Muscle of arm (tissue), 12 donors: ENCODE results near the gene MEA1. TPM values are rescaled to one million over a fixed set of nuclear protein-coding genes. Genes with fewer than 3 reads are reported as not detected.

Experiments used
- DNase-seq: peaks from one replicate; pipeline ENCODE4 v3.0.0-alpha.2; 2013
- polyA plus RNA-seq, 12 donors: library from polyadenylated mRNA; unstranded; fragments of 120-200 nt; gene quantifications; one replicate each; pipeline ENCODE4 v1.2.1, GENCODE V29; 2013; ENCODE audit not compliant: insufficient read length in 12 of 12

Gene MEA1
- polyA plus RNA-seq, 12 donors: 38.6 to 59.5 (median 44.8) TPM; not detected in 1

GRCh38 chr6:42978487-42978838, 35.3 kb downstream of the MEA1 start:
- no peak for DNase-seq

DNA sequence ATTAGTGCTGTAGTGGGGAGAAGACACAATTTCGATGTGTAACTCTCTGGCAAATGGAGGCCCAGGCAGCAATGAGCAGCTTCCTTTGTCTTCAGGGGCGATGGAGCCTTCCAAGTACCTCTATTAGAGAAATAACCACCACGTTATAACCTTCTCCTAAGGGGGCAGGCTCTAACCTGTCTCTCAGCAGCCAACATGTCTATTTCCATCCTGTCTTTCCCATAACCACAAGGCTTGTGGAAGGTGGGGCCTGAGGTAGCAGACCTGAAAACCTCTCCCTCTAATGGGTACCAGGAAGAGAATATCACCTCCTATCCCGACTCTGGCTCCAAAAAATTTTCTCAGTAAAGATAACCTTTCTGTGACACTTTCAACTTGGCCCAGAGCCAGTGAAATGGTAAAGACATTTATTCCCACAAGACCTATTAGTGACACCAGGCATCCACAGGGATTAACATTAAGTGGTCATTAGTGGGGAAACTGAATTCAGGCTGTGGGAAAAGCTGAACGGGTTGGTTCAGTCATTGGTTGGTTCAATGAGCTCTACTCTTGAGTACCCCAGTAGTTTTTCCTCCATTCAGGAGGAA, 38.7 kb downstream of the MEA1 start:
- DNase-seq: no peak

GRCh38 chr6:42973926-42974325, 39.8 kb downstream of the MEA1 start:
- no peak for DNase-seq

DNA sequence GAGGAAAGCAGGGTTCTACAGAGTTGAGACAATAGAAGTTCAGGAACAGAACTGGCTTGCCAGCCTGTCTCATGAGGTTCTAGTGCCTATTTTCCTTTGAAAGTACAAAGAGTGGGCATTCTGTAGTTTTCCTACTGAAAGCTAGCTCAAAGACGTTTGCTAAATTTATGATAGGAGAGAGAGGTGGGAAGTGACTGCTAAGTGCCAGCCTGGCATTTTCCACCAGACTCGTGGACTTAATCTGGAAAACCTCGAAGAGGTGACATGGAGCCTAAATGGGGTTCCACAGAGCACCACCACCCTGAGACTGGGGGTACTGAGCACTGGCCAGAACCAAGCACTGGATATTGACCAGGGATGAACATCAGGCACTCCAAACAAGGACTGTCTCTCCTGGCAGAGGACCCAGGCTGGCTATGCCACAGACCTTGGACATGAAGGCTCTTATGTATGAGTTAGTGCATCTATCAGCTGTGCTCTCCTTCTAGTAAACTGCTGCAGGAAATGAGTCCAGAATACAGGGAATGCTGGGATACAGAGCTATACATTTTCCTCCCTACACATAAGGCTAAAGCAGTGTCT, 41.9 kb downstream of the MEA1 start:
- DNase-seq: no peak

- no peak for DNase-seq
Measured at GRCh38 chr6:42970871-42971612, 42.7 kb downstream of the MEA1 start.

- no peak for DNase-seq
Measured at GRCh38 chr6:42969934-42970333, 43.8 kb downstream of the MEA1 start.

GRCh38 chr6:42969431-42969830, 44.3 kb downstream of the MEA1 start:
- DNase-seq: no peak

DNA sequence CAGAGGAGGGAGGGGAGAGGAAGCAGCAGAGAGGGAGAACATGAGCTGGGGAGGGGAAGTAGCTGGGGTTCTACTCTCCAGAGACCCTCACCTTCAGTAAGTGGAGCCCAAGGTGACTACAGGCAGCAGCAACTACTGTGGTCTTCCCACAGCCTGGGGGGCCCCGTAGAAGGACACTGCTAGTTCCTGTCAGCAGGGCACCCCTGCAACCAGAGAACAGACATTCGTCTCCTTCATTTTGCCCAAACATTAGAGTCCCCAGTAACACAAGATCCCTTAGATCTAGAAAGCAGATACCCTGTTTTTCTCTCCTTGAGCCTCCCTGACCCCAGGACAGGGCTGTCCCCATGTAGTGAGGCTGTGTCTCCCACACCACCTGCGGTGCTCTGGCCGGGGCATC, 45.0 kb downstream of the MEA1 start:
- DNase-seq: no peak

GRCh38 chr6:42968126-42968701, 45.5 kb downstream of the MEA1 start:
- DNase-seq: no peak

- no peak for DNase-seq
Measured at GRCh38 chr6:42967228-42967627, 46.5 kb downstream of the MEA1 start.

GRCh38 chr6:42966571-42966970, 47.2 kb downstream of the MEA1 start:
- no peak for DNase-seq

GRCh38 chr6:42963855-42964605, 49.7 kb downstream of the MEA1 start:
- no peak for DNase-seq

- no peak for DNase-seq
Measured at GRCh38 chr6:42963179-42963854, 50.4 kb downstream of the MEA1 start.

DNA sequence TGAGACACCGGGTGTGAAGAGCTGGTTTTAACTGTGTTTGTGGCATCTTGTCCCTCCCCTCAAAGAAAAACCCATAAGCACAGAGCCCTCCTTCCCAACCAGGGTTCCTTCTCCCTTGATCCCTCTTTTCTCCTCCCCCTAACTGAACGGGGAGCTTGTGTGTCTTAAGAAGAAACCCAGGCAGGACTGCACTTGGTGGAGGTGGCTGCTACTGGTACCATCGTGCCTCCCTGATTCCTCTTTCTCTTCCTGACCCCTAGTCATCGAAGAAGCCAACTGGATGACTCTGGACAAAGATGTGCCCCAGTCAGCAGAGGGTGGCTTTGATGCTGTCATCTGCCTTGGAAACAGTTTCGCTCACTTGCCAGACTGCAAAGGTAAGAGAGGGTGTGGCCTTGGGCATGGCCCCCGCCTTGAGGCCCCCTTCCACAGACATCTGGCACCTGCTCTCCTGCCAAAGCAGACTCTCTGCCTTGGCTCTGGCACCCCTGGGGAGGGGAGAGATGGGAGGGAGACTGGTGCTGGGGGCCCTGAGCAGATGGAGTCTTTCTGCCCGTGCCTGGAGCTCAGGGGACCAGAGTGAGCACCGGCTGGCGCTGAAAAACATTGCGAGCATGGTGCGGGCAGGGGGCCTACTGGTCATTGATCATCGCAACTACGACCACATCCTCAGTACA, 51.1 kb downstream of the MEA1 start:
- DNase-seq: no peak

- DNase-seq: no peak
Measured at GRCh38 chr6:42962096-42962495, 51.6 kb downstream of the MEA1 start.

Other genes starting within 250 kb of the MEA1 start
- gene BICRAL, start 231.9 kb downstream of the MEA1 start, polyA plus RNA-seq: 100 to 1,000 TPM in 1 of 12 donors, 10 to 100 TPM in 11; 11.7 to 127 (median 14.3) TPM
- gene RPL7L1, start 134.3 kb downstream of the MEA1 start, polyA plus RNA-seq: 100 to 1,000 TPM in 1 of 12 donors, 10 to 100 TPM in 11; 51.3 to 224 (median 80.8) TPM
- gene PTCRA, start 97.9 kb downstream of the MEA1 start, polyA plus RNA-seq: under 1 TPM in 1 of 12 donors, not detected in 11; 0.44 TPM
- gene CNPY3, start 84.5 kb downstream of the MEA1 start, polyA plus RNA-seq: 10 to 100 TPM in 11 of 12 donors, not detected in 1; 21.5 to 35.1 (median 26.3) TPM
- gene GNMT, start 53.2 kb downstream of the MEA1 start, polyA plus RNA-seq: under 1 TPM in 10 of 12 donors, not detected in 2; 0.23 to 0.88 (median 0.40) TPM
- 10 to 100 TPM in 10 of 12 donors, 1 to 10 TPM in 1, not detected in 1; 7.7 to 26.6 (median 18.1) TPM for gene PEX6, start 34.8 kb downstream of the MEA1 start, polyA plus RNA-seq
- gene PPP2R5D, start 29.4 kb downstream of the MEA1 start, polyA plus RNA-seq: 10 to 100 TPM in 11 of 12 donors, not detected in 1; 40.0 to 58.7 (median 43.7) TPM
- gene KLHDC3, start 303 bp upstream of the MEA1 start, polyA plus RNA-seq: 100 to 1,000 TPM; 120 to 250 (median 193) TPM
- gene RRP36, start 7.7 kb upstream of the MEA1 start, polyA plus RNA-seq: 10 to 100 TPM in 11 of 12 donors, not detected in 1; 27.3 to 53.6 (median 47.8) TPM
- gene CUL7, start 39.9 kb upstream of the MEA1 start, polyA plus RNA-seq: 10 to 100 TPM in 11 of 12 donors, not detected in 1; 24.3 to 48.6 (median 37.9) TPM
- 10 to 100 TPM in 11 of 12 donors, not detected in 1; 35.2 to 51.9 (median 41.8) TPM for gene MRPL2, start 45.5 kb upstream of the MEA1 start, polyA plus RNA-seq
- gene KLC4, start 45.7 kb upstream of the MEA1 start, polyA plus RNA-seq: 10 to 100 TPM in 11 of 12 donors, not detected in 1; 17.6 to 54.7 (median 24.4) TPM
- gene PTK7, start 62.4 kb upstream of the MEA1 start, polyA plus RNA-seq: 100 to 1,000 TPM in 2 of 12 donors, 10 to 100 TPM in 9, not detected in 1; 35.2 to 193 (median 63.8) TPM
- gene SRF, start 157.3 kb upstream of the MEA1 start, polyA plus RNA-seq: 100 to 1,000 TPM in 1 of 12 donors, 10 to 100 TPM in 11; 34.9 to 100 (median 45.3) TPM
- gene CUL9, start 168.2 kb upstream of the MEA1 start, polyA plus RNA-seq: 10 to 100 TPM in 10 of 12 donors, 1 to 10 TPM in 1, not detected in 1; 6.9 to 40.8 (median 14.7) TPM
- gene DNPH1, start 215.5 kb upstream of the MEA1 start, polyA plus RNA-seq: 10 to 100 TPM in 11 of 12 donors, not detected in 1; 11.6 to 60.2 (median 16.5) TPM
- under 1 TPM in 8 of 12 donors, not detected in 4; 0.05 to 0.15 (median 0.07) TPM for gene TTBK1, start 229.5 kb upstream of the MEA1 start, polyA plus RNA-seq